GM21528 (cell line): ENCODE results near the gene RAD18.

ENCODE experiments used
- ATAC-seq: cut with Tn5 transposase; IDR thresholded peaks from one replicate; pipeline ENCODE4 v1.9.1; 2021; ENCODE audit warnings: mild to moderate bottlenecking, moderate library complexity; ENCODE audit not compliant: unreplicated experiment, low FRiP score

Gene RAD18

DNA sequence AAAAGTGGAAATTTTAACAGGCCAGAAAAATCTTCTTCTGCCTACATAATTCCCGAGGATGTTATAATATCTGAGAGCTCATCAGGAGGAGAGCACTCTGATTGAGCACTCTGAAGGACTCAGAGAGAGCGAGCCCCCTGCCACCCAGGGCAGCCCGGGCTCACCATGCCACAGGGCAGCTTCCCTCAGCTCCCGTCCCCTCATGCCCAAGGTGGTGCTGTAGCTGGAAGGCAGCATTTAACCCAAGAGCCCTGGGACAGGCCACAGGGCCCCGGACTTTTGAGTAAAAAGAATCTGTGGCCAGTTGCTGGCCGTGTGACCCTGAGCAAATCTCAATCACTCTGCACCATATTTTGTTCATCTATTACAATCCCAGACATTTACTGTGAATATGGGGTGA lies 23.5 kb upstream of the RAD18 start:
- no peak for ATAC-seq

DNA sequence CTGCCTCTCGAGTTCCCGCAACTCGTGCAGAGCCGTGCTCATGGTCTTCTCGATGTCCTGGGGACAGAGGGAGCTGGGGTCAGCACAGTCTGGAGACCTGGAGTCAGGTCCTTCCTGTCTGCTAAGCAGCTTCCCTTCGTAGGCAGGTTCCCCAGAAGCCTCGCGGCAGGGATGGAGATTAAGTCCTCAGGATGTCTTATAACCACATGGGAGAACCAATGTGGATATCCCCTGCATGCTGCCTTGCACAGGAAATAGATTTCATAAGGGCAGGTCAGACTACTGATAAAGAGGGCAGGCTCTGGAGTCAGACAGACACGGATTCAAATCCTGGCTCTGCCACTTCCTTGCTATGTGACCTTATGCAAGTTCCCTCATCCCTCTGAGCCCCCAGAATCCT lies 22.6 kb upstream of the RAD18 start:
- ATAC-seq: no peak

DNA sequence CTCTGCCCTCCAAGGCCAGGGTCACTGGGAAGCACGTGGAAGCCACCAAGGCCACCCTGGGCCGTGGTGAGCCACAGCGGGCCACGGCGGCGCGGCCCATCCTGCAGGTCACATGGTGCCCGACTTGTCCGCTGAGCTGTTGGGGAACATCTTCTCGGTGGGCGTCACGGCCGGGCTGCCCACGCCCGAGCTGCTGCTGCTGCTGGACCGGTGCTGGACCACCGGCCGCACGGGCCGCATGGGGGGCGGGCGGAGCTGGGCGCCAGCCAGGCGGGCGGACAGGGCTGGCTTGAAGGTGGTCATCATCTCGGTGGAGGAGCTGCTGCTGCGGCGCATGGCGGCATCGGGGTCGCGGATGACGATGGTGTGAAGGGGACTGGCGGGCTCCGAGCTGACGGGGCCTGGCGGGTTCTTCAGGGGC lies 22.1 kb upstream of the RAD18 start:
- no peak for ATAC-seq

DNA sequence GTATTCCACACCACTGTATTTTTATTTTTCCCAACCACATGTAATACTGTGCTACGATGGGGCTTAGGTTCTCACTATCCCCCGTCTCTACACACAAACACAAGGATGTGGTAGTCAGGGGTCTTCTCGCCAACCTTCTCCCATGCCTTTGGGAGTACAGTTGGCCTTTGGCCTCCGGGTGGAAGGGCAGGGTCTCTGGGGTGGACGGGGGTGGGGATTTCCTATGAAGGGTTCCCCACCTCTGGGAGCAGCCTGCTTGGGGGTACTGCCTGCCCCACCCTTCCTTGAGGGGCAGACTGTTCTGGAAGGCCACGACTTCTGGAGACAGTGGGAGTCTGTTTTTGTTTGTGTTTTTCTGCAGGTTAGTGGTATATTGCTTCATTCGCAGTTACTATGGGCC lies 21.3 kb upstream of the RAD18 start:
- ATAC-seq: no peak

DNA sequence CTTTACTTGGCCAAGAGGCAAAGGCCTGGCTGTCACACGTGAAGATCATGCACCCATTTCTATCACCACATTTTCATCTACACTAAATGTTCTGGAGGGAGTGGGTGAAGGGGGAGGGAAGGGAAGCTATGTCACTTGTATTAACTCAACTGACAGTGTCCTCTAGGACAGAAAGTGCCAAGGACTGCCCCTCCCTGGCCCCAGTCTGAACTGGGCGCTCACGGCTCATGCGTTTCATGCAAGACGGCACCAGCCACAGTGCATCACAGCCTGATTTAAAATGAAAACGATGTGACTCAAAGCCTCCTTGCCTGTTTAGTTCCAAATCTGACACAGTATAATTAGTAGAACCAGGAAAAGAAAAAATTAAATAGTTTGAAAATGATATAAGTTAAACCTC lies 20.8 kb upstream of the RAD18 start:
- ATAC-seq: no peak

DNA sequence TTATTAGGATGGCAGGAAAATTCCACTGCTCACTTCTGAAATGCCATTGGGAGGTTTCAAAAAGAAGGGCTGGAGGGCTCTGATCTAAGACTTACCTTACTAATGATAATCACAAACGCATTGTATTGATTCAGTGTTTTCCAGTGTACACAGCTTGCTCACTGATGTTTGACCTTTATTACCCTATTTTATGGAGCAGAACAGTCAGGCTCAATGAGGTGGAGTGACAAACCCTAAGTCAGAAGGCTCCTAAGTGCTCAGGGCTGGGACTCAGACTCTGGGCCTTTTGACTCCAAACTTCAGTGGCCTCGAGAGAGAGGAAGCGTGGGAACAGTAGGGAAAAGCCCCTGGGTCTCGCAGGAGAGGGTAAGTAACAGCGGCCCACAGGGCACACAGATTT lies 20.3 kb upstream of the RAD18 start:
- no peak for ATAC-seq

DNA sequence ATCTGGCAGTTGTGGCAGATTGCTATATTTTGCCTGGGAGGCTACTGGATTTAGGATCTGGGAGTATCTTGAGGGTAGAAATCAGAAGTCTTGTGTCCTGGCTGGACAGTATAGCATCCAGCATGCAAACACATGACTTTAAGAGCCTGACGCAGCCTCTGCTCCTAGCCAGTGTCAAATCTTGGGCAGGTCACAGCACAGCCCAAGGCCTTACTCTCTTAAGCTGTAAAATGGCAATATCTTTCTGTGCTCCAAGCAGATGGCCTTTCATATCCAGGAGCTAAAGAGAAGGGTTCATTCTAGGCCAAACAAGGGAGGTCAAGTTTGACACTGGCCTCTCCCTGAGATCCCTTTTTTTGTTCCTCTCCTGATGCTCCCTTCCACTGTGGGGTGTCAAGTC lies 19.8 kb upstream of the RAD18 start:
- ATAC-seq: no peak

DNA sequence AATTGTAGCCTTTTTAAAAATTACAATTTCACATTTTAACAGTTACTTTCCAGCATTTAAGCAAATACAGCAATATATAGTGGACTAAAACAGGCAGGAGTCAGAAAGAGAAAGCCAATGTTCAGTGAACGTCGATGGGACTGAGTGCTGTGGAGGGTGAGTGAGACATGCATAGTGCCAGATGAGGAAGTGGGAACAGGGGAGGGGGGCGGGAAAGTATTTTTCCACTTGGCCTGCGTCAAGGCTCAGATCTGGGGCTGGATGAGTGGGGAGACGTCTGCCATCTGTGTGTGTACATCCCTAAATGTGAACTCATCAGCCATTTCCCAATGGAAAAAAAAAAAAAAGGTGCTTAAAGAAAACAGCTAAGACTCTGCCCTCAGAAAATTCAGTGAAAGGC lies 19.2 kb upstream of the RAD18 start:
- no peak for ATAC-seq

DNA sequence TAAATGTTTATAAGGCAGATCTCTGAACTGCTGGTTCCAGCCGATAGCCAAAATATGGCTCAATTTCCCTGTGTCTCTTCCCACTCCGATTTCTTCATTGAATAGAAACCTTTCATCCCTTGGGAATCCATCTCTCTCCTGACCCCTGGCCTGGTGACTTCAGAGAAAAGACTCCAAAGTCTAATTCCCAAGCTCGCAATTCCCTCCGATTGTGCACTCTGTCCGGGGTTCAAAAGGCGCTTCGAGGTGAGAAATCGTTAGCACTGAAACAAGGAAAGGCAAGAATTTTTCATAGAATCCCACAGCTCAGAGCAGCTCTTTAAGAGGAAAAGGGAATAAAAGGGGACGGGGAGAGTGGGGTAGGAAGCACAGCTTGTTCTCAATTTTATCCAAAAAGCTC lies 18.4 kb upstream of the RAD18 start:
- no peak for ATAC-seq

DNA sequence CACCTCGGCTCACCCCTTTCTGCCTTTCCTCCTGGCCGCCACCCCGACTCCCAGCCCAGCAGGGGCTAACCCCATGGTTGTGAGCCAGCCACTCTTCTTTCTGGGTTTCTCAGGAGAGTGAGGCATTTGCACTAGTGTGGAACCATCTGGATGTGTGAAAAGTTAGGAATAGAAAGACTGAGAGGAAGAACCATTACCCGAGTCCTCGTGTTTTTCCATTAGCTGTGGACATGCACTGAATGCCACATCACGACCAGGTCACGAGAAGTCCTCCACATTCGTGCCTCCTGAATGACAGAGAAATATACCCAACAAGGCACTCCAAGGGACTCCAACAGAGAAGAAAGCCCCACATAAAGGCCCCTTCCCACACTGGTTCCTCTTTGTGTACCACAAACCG lies 18.0 kb upstream of the RAD18 start:
- no peak for ATAC-seq

DNA sequence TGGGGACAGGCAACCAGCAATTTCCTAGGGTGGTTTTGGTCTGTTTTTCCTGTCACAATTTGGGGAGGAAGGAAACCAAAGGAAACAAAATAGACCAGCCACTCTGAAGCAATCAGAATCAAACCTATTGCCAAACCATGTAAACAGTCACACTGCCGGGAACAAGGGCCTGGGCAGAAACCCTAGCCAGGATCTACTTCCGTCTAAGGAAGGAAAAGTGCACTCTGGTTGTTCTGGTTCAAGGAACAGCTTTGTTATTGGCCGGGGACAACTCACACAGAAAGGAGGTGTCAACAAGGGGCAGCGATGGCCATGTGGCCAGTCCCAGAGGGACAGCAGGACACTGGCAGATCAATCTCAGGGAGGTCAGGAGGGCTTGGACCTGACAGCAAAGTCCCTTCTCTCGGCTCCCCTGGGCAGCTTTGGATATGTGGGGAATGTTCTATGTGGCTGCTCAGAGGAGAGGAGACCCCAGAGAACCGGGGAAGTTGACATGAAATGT lies 17.5 kb upstream of the RAD18 start:
- ATAC-seq: no peak

DNA sequence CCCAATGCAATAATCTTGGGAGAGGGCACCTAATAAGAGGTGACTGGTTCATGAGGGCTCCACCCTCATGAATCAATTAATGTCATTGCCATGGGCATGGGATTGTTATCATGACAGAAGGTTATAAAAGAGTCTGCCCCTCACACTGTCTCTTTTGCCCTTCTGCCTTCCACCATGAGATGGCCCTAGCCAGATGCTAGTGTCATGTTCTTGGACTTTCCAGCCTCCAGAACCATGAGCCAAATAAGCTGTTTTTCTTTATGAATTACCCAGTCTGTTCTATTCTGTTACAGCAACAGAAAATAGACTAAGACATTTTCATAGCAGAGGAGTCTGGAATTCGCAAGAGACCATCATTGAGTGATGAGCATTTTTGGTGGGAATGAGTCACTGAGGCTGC lies 16.0 kb upstream of the RAD18 start:
- ATAC-seq: no peak

DNA sequence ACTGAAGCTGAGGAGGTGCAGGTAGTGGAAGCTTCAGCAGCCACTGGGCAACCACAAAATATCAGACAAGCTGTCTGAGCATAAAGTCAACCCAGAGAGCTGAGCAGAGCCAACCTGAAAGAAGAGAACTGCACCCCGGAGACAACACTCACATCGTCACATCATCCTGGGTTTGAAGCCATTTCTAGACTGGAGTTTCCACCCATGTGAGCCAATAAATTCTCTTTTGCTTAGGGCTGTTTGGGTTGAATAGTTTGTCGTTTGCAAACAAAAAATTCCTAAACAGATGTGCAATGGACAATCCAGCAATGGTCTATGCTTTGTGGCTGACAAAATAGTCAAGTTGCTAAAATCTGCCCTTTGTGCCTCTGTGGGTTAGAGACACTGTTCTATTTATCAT lies 15.3 kb upstream of the RAD18 start:
- no peak for ATAC-seq

DNA sequence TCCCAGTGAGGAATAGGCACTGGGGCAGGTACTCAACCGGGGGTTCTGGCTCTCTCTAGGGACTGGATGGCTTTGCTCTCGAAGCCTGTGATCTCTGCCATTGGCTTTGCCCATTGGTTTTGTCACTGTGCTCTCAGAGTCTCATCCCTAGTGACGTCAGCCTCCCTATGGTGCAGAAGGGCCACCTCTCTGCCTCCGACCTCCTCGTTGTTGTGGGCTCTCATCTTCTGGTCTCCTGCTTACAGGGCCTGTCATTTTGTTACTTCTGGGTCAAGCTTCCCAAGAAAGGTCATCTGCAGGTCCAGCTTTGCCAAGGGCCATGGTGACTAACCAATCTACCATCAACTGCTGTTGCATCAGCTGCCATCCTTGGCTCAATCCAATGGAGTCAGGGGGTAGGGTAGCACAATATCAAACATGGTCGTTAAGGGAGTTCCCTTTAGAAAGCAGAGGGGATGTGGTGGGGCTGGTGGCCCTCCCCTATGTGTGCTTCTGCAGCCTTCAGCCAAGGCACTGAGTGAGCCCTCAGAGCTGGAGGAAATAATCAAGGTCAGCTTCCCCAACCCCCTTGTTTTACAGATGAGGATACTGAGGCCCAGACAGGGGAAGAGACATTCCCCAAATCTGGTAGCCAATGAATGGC lies 13.4 kb upstream of the RAD18 start:
- no peak for ATAC-seq

DNA sequence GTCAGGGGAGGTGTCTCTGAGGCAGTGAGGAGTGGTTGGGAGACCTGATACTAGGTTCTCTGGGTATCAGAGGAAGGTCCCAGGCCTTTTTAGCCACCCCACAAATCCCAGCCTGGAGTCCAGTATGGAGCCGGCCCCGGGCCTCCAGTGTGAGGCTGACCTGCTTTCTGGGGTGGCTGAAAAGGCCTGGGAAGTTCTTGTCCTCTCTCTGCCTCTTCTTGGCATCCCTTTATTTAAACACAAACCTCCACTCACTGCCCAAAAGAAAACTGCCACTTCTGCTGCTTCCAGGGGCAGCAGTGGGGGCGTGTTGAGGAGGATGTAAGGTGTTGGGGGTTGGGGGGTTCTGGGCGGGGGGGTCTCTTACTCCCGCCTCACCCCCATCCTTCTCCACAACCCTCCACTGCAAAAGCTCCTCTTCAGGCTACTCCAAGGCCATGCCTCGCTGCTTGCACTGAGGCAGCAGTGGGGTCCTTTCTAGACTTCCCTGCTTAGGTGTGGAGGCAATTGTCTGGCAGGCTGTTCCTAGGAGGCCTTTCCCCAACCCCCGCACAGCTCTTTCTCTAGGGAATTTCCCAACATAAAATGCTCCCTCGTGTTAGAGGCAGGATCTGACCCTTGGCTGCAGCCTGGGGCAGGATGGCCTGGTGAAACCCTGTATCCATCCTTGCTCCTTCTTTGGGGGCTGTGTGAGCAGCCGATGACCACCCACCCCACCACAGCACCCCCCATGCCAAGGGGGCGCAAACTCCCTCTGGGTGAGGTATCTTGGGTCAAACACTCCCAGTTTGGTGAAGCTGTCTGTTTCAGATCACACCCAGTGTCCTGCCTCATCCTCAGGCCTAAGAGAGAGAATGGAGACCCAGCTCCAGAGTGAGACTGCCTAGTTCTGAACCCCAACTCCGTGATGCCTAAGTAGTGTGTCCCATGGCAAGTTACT lies 12.1 kb upstream of the RAD18 start:
- no peak for ATAC-seq

DNA sequence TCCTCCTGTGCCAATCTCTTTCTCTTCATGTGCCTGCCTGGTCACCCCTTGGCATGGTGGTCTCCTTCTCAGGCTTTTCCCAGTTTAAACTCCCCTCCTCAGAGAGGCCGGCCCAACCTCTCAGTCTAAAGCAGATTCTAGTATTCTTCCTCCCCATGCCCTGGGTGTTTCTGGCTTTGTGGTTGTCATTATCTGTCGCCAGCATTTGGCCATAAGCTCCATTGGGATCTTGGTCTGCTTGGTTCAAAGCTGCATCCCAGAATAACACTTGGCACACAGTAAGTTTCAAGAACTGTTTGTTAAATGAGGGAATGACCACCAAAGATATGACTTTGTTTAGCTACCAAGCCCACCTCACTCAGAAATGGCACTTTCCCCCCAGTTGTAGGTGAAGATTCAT lies 11.2 kb upstream of the RAD18 start:
- no peak for ATAC-seq

DNA sequence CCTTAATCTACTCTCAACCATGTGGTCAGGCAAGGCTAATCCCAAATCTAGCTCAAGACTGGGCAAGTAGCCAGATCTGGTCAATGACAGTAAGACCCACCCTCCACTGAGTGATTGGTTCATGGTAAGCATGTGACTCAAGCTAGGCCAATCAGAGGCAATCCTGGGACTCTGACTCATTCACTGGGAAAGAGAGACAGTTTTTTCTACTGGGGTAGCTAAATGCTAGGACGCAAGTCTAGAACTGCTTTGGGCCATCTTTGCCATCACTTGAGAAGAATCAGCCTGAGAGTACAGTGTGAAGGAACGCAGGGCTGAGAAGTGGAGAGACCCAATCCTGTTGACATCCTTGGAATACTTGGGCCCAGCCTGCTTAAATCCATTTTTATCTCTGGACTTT lies 9.4 kb upstream of the RAD18 start:
- no peak for ATAC-seq

DNA sequence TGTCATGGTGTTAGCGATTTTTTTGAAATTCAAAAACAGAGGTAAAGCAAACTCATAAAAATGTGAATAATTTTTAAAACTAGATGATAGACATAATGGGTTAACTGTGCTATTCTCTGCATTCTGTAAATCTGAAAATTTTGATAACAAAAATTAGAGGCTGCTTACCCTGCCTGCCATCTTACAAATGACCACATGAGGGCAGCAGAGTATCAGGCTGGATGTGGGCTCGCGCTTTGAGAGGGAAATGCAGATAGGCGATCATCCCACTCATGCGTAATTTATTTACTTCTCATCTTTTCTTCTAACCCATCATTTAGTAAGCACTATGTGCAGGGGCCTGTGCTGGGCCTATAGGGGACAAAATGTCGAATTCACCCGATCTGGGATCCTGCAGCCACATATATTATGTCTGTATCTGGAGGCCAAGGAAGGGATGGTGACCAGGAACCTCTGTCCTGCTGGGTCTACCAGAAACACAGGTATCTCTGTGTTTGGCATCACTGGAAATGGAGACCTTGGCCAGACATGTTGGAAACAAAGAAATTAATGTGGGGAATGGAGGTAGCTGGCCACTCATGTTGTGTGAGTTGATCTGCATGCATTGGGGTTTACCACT lies 7.8 kb upstream of the RAD18 start:
- no peak for ATAC-seq

DNA sequence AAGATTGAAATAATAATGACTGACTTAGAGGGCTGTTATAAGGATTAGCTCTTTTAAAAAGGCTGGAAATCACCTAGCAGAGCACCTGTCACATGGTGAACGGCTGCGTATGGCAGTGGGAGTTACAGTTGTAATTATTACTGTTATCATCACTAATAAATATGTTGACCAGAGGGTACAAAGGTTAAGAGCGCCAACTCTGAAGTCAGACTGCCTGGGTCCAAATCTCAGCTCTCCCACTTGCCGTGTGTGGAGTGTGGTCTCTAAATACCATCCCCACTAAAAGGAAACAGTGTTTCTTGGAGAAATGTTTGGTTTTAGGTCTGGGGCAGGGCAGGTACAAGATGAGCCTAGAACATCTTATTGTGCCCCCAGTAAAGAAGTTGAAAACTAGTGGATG lies 6.0 kb upstream of the RAD18 start:
- ATAC-seq: no peak

DNA sequence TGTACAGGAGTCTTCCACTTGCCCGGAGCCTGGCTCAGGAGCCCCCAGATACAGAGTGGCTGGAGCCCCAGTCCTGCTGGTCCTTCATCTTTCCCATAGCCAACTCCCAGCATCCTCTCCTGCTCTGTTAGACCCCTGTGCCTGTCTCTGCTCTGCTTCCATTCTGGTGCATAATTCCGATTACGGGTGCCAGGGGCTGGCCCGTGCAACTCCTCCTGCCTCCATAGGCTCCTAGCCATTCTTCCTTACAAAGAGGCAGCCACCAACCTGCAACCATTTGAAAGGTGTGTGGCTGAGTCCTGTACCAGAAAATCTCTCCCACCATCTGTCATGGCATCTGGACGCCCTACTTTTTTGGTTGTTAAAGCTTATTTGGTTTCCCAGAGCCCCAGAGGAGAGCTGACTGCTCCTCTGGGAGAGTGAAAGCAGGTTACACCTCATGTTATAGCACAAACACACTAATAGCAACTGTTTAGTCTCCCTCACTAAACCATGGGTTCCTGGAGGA lies 5.2 kb upstream of the RAD18 start:
- ATAC-seq: no peak

DNA sequence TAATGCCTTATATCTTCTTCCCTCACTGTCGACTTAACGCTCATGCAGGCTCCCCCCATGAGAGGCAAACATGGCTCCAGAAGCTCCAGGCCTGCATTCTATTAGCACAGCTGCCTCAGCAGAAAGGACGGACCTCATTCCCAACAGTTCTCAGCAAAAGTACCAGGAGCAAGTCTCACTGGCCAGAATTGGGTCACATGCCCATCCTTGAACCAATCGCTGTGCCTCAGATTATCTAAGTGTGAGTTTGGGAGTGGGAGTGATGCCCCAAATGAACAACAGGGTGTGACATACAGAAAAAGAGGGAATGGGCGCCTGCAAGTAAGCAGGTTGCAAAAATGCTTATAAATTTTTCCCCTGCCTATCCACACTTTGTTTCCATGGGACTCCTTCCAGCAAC lies 4.3 kb upstream of the RAD18 start:
- ATAC-seq: no peak
